Measurements from ENCODE around the gene MYO10.
"Not testable (repeated sequence)": the region's sequence is repeated elsewhere in the genome, so short reads cannot be mapped to it uniquely, and the experiment has no call there.

The MYO10 gene

DNA sequence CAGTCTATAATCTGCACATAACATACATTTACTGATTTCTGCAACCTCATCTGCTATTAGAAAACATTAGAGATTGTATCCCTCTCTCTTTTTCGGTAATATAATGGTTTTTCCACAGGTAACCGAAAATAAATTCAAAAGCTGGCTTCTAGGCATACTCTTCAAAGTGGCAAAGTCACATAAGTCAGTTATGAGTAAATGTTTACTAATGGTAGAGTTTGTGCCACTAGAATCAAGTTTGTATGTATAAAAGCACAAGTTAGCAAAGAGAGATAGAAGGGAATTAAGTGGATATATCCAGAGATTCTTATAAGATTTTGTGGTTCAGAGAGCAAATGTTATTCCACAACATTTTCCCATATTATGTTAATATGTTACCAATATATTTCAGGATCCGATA lies 86.9 kb downstream of the MYO10 start:
- H3K36me3 ChIP-seq (ENCODE audit: control insufficient read depth, insufficient read depth, low read length): peaks cover 49% of the 10 kb centered on the region
- 100% methylated on average over 1 to 2 of the region's 3 CpGs for WGBS, 2 experiments (ENCODE audit: insufficient coverage in 2 of 2)
- no peaks in the 10 kb centered on the region for H3K9me3 ChIP-seq (ENCODE audit: control insufficient read depth, low read length)
- peaks cover 13% of the 10 kb centered on the region for H3K4me1 ChIP-seq (ENCODE audit: control insufficient read depth, insufficient read depth, low read length, poor library complexity, severe bottlenecking)
- no peak overlapping the region for H3K27ac ChIP-seq (ENCODE audit: low read depth, low read length, severe bottlenecking)
- no peak overlapping the region for H3K4me3 ChIP-seq (ENCODE audit: extremely low read depth, insufficient read depth, low read length, poor library complexity, severe bottlenecking)

DNA sequence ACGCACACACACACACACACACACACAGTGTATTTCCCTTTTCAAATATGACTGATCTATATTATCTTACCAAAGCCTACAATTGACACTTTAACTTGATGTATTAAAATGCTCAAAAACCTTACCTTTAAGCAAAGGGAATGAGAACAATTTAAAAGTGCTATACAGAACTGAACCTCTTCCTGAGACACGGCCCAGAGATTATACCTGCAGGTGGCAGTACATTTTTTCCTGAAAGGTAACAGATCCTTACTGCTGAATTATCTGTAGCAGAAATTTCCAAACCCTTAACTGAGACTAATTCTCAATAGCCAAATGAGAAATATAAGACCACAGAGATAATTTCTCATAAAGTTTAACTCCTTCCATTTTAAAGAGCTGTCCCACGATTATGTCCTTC lies 91.1 kb downstream of the MYO10 start:
- Histone ChIP-seq H3K4me3 (ENCODE audit: extremely low read depth, insufficient read depth, low read length, poor library complexity, severe bottlenecking) (no peak overlapping the region), H3K36me3 (ENCODE audit: control insufficient read depth, insufficient read depth, low read length) (peaks cover 59% of the 10 kb centered on the region), H3K9me3 (ENCODE audit: control insufficient read depth, low read length) (no peaks in the 10 kb centered on the region), H3K4me1 (ENCODE audit: control insufficient read depth, insufficient read depth, low read length, poor library complexity, severe bottlenecking) (peaks cover 4% of the 10 kb centered on the region), H3K27ac (ENCODE audit: low read depth, low read length, severe bottlenecking) (no peak overlapping the region)
- 79 to 89% methylated on average over 3 of the region's 3 CpGs for WGBS, 2 experiments (ENCODE audit: insufficient coverage in 2 of 2)

DNA sequence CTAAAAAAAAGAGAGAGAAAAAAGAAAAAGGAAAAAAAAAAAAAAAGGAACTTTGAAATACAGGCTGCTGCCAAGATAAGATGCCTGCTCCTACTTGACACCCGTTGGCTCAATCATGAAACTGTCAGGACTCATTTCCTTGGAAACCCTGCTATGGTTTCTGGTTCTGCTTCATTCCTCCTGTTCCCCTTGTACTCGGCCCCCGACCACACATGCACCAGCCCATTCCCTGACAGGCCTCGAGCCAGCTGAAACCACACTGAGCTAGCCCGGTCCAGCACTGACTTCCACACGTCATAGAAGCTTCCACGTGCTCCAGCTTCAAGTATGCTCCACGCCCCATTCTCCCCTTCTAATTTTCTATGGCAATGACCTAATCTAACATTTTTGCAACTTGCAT lies 93.2 kb downstream of the MYO10 start:
- Histone ChIP-seq H3K36me3 (ENCODE audit: control insufficient read depth, insufficient read depth, low read length) (peaks cover 67% of the 10 kb centered on the region), H3K27ac (ENCODE audit: low read depth, low read length, severe bottlenecking) (no peak overlapping the region), H3K9me3 (ENCODE audit: control insufficient read depth, low read length) (no peaks in the 10 kb centered on the region), H3K4me3 (ENCODE audit: extremely low read depth, insufficient read depth, low read length, poor library complexity, severe bottlenecking) (no peak overlapping the region), H3K4me1 (ENCODE audit: control insufficient read depth, insufficient read depth, low read length, poor library complexity, severe bottlenecking) (peaks cover 4% of the 10 kb centered on the region)
- whole genome bisulfite sequencing, 2 experiments (ENCODE audit: insufficient coverage in 2 of 2): 86 to 89% methylated on average over 6 to 7 of the region's 8 CpGs

DNA sequence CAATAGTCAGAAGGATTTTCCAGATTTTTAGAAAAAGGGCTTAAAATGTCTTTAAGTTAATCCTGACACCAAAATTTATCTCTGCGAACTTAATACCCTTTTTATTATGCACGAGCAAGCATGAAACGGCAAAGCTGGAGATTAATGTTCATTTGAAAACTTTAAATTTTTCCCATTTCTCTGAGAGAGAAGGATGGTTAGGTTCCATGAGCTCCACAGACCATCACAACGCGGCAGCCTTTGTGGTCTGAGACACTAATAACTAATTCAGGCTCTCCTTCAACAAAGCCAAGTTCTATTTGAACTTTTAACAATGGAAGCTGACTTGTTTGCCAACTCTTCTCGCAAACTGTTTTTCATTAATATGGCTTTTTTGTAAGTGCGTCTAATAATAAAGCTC lies 94.7 kb downstream of the MYO10 start:
- 95 to 97% methylated on average over 3 to 7 of the region's 7 CpGs for WGBS, 2 experiments (ENCODE audit: insufficient coverage in 2 of 2)

DNA sequence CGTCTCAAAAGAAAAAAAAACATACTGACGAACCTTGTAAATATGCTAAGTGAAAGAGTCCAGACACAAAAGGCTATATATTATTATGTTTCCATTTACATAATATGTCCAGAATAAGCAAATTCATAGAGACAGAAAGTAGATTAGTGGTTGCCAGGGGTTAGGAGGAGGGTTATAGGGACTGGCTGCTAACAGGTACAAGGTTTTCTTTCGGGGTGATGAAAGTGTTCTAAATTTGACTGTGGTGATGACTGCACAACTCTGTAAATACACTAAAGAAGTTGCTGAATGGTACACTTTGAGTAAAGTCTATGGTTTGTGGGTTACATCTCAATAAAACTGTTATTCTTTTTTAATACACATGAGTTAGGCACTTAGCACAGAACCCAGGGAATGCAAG lies 98.8 kb downstream of the MYO10 start:
- Histone ChIP-seq H3K4me1 (ENCODE audit: control insufficient read depth, insufficient read depth, low read length, poor library complexity, severe bottlenecking) (peaks cover 5% of the 10 kb centered on the region), H3K4me3 (ENCODE audit: extremely low read depth, insufficient read depth, low read length, poor library complexity, severe bottlenecking) (no peak overlapping the region), H3K36me3 (ENCODE audit: control insufficient read depth, insufficient read depth, low read length) (peaks cover 71% of the 10 kb centered on the region), H3K9me3 (ENCODE audit: control insufficient read depth, low read length) (no peaks in the 10 kb centered on the region), H3K27ac (ENCODE audit: low read depth, low read length, severe bottlenecking) (no peak overlapping the region)
- WGBS, 2 experiments (ENCODE audit: insufficient coverage in 2 of 2): 63% methylated on average over 1 of the region's 3 CpGs; no CpG with 5 or more reads in 1 of the 2 experiments

More for the DNA sequence above, 94.7 kb downstream of the MYO10 start:
- no peak overlapping the region for H3K27ac ChIP-seq (ENCODE audit: low read depth, low read length, severe bottlenecking)
- H3K36me3 ChIP-seq (ENCODE audit: control insufficient read depth, insufficient read depth, low read length): peaks cover 64% of the 10 kb centered on the region
- H3K4me3 ChIP-seq (ENCODE audit: extremely low read depth, insufficient read depth, low read length, poor library complexity, severe bottlenecking): no peak overlapping the region
- peaks cover 4% of the 10 kb centered on the region for H3K4me1 ChIP-seq (ENCODE audit: control insufficient read depth, insufficient read depth, low read length, poor library complexity, severe bottlenecking)
- no peaks in the 10 kb centered on the region for H3K9me3 ChIP-seq (ENCODE audit: control insufficient read depth, low read length)

DNA sequence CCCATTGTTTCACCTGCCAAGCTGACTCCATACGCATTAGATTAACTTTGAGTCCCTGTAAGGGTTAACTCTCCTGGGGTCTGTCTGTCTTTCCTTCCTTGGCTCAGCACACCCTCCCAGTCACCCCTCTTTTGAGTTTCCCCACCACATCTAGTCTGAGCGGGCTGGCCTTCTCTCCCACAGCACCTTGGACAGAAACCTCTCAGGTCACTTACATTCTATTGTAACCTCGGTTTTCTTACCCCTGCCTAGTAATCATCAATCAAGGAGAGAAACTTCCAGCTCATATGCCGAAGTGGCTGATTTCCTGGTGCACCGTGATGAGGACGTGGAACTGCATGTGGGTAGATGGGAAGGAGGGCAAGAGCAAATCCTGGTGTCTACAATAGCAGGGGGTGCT lies 102.1 kb downstream of the MYO10 start:
- Histone ChIP-seq H3K4me1 (ENCODE audit: control insufficient read depth, insufficient read depth, low read length, poor library complexity, severe bottlenecking) (peaks cover 5% of the 10 kb centered on the region), H3K36me3 (ENCODE audit: control insufficient read depth, insufficient read depth, low read length) (peaks cover 69% of the 10 kb centered on the region), H3K9me3 (ENCODE audit: control insufficient read depth, low read length) (no peaks in the 10 kb centered on the region), H3K27ac (ENCODE audit: low read depth, low read length, severe bottlenecking) (no peak overlapping the region), H3K4me3 (ENCODE audit: extremely low read depth, insufficient read depth, low read length, poor library complexity, severe bottlenecking) (no peak overlapping the region)
- WGBS, 2 experiments (ENCODE audit: insufficient coverage in 2 of 2): 93 to 100% methylated on average over 1 to 5 of the region's 6 CpGs

DNA sequence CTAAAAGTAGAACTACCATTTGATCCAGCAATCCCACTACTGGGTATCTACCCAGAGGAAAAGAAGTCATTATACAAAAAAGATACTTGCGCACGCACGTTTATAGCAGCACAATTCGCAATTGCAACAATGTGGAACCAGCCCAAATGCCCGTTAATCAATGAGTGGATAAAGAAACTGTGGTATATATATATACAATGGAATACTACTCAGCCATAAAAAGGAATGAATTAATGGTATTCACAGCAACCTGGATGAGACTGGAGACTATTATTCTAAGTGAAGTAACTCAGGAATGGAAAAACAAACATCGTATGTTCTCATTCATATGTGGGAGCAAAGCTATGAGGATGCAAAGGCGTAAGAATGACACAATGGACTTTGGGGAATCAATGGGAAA lies 104.8 kb downstream of the MYO10 start:
- WGBS, 2 experiments (ENCODE audit: insufficient coverage in 2 of 2): 95% methylated on average over 2 of the region's 7 CpGs; no CpG with 5 or more reads in 1 of the 2 experiments
- H3K4me3 ChIP-seq (ENCODE audit: extremely low read depth, insufficient read depth, low read length, poor library complexity, severe bottlenecking); H3K4me1 ChIP-seq (ENCODE audit: control insufficient read depth, insufficient read depth, low read length, poor library complexity, severe bottlenecking); H3K27ac ChIP-seq (ENCODE audit: low read depth, low read length, severe bottlenecking); H3K9me3 ChIP-seq (ENCODE audit: control insufficient read depth, low read length): not testable (repeated sequence)
- H3K36me3 ChIP-seq (ENCODE audit: control insufficient read depth, insufficient read depth, low read length): peaks cover 64% of the 10 kb centered on the region

DNA sequence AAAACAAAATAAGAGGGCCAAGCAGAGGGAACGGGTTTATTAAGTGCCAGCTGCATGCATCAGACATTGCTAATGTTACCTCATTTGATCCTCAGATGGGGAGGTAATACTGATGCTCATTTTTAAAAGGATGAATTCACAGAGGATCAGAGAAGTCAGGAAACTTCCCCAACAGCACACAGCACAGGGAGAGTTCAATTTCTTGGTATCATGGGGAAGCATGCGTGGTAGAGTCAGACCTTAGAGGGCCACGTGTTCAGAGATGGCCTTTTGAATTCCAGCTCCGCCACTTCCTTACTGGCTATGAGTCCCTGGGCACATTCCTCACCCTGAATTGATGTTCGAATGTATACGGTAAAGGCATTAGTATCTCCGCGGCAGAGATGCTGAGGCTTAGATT lies 108.3 kb downstream of the MYO10 start:
- 93 to 98% methylated on average over 8 of the region's 8 CpGs for WGBS, 2 experiments (ENCODE audit: insufficient coverage in 2 of 2)
- peaks cover 63% of the 10 kb centered on the region for H3K36me3 ChIP-seq (ENCODE audit: control insufficient read depth, insufficient read depth, low read length)

DNA sequence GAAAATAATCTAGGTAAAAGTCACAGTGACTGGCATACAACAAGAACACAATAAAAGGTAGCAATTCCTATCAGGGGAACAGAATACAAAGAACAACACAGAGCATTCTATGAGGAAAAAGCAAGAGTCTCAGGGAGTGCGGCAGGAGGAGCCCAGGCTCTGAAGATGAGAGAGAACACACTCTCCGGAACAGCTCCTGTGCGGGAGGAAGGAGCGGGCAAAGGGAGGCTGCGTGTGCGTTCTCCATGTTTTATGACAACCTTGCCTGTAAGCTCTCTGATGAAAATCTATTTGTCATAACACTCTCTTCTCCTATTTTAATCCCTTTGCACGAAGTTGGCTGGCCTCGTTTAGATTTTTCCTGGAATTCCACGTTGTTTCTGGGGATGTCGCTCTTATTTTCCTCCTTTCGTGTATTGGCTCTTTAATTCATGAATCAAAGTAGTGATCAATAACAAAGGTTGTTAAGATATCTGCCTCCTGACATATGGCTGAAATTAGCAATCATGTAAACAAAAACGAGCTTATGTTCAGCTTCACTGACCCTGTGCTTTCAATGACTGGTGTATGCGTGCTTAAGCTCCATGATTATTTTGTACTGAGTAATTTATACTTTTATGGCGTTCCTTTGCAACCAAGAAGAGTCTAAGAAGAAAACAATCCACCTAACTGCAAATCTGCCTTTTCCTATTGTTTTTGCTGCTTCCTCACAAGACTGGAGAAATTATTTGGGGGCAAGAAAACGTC lies 109.5 kb downstream of the MYO10 start:
- Histone ChIP-seq H3K36me3 (ENCODE audit: control insufficient read depth, insufficient read depth, low read length) (peaks cover 58% of the 10 kb centered on the region), H3K9me3 (ENCODE audit: control insufficient read depth, low read length) (no peaks in the 10 kb centered on the region), H3K4me1 (ENCODE audit: control insufficient read depth, insufficient read depth, low read length, poor library complexity, severe bottlenecking) (peaks cover 4% of the 10 kb centered on the region), H3K27ac (ENCODE audit: low read depth, low read length, severe bottlenecking) (no peak overlapping the region), H3K4me3 (ENCODE audit: extremely low read depth, insufficient read depth, low read length, poor library complexity, severe bottlenecking) (no peak overlapping the region)
- 89 to 97% methylated on average over 11 to 13 of the region's 15 CpGs for WGBS, 2 experiments (ENCODE audit: insufficient coverage in 2 of 2)

More for the DNA sequence above, 108.3 kb downstream of the MYO10 start:
- Histone ChIP-seq H3K9me3 (ENCODE audit: control insufficient read depth, low read length) (no peaks in the 10 kb centered on the region), H3K4me3 (ENCODE audit: extremely low read depth, insufficient read depth, low read length, poor library complexity, severe bottlenecking) (no peak overlapping the region), H3K27ac (ENCODE audit: low read depth, low read length, severe bottlenecking) (no peak overlapping the region), H3K4me1 (ENCODE audit: control insufficient read depth, insufficient read depth, low read length, poor library complexity, severe bottlenecking) (peaks cover 4% of the 10 kb centered on the region)

DNA sequence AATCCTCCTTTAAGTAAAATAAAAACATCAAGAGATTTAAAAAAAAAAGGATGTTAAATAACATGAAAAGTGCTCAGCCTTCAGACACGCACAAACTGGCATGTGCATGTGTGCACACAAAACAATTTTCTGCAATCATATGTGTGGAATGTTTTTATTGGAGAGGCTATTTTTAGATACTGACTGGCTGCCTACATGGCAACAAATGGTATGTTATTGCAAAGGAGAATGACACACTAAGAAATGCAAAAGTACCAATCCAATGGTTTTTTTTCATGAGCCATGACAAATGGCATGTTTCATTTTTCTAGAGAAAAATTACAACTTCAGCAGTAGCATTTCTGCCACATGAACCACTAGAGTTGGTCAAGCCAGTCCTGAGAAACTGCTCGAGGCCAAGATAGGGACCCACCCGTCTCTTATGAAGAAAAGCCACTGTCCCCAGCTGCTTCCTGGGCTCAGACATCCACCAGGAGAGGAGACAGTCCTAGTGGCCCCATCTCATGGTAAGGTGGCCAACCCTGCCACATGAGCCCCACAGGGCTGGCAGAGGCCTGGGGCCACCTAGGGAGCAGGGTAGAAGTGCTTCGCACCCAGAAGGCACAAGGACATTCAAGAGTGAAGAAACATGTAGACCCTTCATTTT lies 116.4 kb downstream of the MYO10 start:
- Histone ChIP-seq H3K36me3 (ENCODE audit: control insufficient read depth, insufficient read depth, low read length) (peaks cover 65% of the 10 kb centered on the region), H3K4me1 (ENCODE audit: control insufficient read depth, insufficient read depth, low read length, poor library complexity, severe bottlenecking) (peaks cover 8% of the 10 kb centered on the region), H3K27ac (ENCODE audit: low read depth, low read length, severe bottlenecking) (peak overlapping the region; percentile 63), H3K4me3 (ENCODE audit: extremely low read depth, insufficient read depth, low read length, poor library complexity, severe bottlenecking) (no peak overlapping the region), H3K9me3 (ENCODE audit: control insufficient read depth, low read length) (no peaks in the 10 kb centered on the region)
- 96 to 100% methylated on average over 2 to 4 of the region's 4 CpGs for WGBS, 2 experiments (ENCODE audit: insufficient coverage in 2 of 2)

DNA sequence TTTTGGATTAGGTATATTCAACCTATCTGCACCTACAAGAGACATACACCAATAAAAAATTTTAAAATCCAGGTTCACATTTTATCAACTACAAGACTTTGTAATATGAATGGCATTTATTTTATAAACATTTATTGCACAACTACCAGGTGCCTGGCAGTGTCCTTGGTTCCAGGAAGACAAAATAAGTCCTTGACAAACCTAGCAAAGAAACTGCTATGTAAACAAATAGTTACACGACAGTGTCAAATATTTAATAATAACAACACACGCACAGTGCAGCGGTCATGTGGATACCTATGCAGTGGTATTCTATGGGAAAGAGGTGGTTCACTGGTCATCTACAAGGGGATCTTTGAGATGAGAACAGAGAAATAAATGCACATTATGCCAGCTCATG lies 120.7 kb downstream of the MYO10 start:
- no peak overlapping the region for H3K4me3 ChIP-seq (ENCODE audit: extremely low read depth, insufficient read depth, low read length, poor library complexity, severe bottlenecking)
- no peak overlapping the region for H3K27ac ChIP-seq (ENCODE audit: low read depth, low read length, severe bottlenecking)
- H3K36me3 ChIP-seq (ENCODE audit: control insufficient read depth, insufficient read depth, low read length): peaks cover 72% of the 10 kb centered on the region
- no peaks in the 10 kb centered on the region for H3K9me3 ChIP-seq (ENCODE audit: control insufficient read depth, low read length)
- WGBS, 2 experiments (ENCODE audit: insufficient coverage in 2 of 2): no CpG with 5 or more reads among the region's 3 CpGs
- H3K4me1 ChIP-seq (ENCODE audit: control insufficient read depth, insufficient read depth, low read length, poor library complexity, severe bottlenecking): peaks cover 19% of the 10 kb centered on the region

Data from mesodermal cell (in vitro differentiated cells).